ENCODE measurements around the gene TMEM243. TPM values are rescaled to one million over a fixed set of nuclear protein-coding genes. Genes with fewer than 3 reads are reported as not detected.

TMEM243 gene
- total RNA-seq, 4 donors from 2014 or later, result 8.9 to 42.2 (median 19.1) TPM

DNA sequence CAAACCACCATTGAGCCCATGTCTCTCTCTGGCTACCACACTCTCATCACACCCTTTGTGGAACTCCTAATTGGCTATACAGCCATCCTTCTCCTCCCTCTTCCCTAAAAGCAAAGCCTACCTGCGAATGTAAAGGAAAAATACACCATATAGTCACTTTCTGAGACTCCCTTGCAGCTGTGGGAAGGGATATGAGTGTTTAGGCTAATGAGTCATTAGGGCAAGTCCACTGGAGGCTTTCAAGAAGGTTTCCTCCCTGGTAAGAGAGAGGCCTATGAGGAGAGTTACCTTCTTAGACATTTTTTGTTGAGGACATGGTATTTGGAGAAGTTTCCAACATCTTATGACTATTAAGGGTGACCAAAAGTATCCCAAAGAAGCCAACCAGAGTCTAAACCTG is 4.1 kb upstream of the TMEM243 start:
- no peaks in the 10 kb centered on the region for H3K36me3 ChIP-seq
- H3K27me3 ChIP-seq, result peaks cover 0 to 7% (median 0%) of the 10 kb centered on the region in 4 donors
- DNase-seq, result no peak
- intact Hi-C loops (cut with DNase I), result no loop called here
- TF ChIP-seq, protein P1, sequence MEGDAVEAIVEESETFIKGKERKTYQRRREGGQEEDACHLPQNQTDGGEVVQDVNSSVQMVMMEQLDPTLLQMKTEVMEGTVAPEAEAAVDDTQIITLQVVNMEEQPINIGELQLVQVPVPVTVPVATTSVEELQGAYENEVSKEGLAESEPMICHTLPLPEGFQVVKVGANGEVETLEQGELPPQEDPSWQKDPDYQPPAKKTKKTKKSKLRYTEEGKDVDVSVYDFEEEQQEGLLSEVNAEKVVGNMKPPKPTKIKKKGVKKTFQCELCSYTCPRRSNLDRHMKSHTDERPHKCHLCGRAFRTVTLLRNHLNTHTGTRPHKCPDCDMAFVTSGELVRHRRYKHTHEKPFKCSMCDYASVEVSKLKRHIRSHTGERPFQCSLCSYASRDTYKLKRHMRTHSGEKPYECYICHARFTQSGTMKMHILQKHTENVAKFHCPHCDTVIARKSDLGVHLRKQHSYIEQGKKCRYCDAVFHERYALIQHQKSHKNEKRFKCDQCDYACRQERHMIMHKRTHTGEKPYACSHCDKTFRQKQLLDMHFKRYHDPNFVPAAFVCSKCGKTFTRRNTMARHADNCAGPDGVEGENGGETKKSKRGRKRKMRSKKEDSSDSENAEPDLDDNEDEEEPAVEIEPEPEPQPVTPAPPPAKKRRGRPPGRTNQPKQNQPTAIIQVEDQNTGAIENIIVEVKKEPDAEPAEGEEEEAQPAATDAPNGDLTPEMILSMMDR (IDR thresholded peaks at IDR 0.05), result no peak
- no peak for TF ChIP-seq POLR2A (IDR thresholded peaks at IDR 0.05)
- WGBS, 2 donors, result 71 to 94% methylated on average over 1 of the region's 1 CpG
- H3K27ac ChIP-seq, result no peak overlapping the region
- no peaks in the 10 kb centered on the region for H3K9me3 ChIP-seq
- no peak overlapping the region for H3K4me3 ChIP-seq
- H3K4me1 ChIP-seq, result peaks cover 0 to 18% (median 5%) of the 10 kb centered on the region in 3 donors

DNA sequence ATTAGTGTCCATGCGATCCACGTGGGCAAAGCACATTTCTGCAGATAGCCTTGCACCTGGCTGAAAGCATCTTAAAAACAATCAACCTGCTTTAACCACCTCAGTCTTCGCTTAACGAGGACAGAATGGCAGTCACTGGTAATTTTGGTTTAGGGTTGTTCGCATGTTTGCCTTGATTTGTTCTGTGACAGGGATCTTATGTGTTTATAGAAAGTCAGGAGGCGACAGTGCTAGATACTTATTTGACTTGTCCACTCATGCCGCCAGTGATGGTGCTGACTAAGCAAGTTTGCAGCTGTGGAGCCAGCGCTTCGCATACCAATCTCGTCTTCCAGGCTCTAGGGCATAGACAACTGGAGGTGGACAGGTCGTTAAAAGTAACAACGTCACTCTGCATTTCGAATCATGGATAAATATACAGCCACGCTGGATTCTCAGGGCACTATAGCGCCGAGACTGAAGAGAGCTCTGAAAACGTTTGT is 1.2 kb upstream of the TMEM243 start:
- peaks cover 0 to 7% (median 0%) of the 10 kb centered on the region in 4 donors for H3K27me3 ChIP-seq
- H3K4me3 ChIP-seq, result peak overlapping the region; percentile 66 to 95 (median 81)
- no peaks in the 10 kb centered on the region for H3K9me3 ChIP-seq
- no peaks in the 10 kb centered on the region for H3K36me3 ChIP-seq
- WGBS, 2 donors, result 7% methylated on average over 14 to 17 of the region's 17 CpGs
- H3K27ac ChIP-seq, result peak overlapping the region in 3 of 4 donors; percentile 82 to 94 (median 89)
- intact Hi-C loops (cut with DNase I), result no loop called here
- TF ChIP-seq, protein P1 (IDR thresholded peaks at IDR 0.05), result no peak
- TF ChIP-seq POLR2A (IDR thresholded peaks at IDR 0.05), result no peak
- H3K4me1 ChIP-seq, result peaks cover 0 to 44% (median 11%) of the 10 kb centered on the region in 3 donors
- no peak for DNase-seq

DNA sequence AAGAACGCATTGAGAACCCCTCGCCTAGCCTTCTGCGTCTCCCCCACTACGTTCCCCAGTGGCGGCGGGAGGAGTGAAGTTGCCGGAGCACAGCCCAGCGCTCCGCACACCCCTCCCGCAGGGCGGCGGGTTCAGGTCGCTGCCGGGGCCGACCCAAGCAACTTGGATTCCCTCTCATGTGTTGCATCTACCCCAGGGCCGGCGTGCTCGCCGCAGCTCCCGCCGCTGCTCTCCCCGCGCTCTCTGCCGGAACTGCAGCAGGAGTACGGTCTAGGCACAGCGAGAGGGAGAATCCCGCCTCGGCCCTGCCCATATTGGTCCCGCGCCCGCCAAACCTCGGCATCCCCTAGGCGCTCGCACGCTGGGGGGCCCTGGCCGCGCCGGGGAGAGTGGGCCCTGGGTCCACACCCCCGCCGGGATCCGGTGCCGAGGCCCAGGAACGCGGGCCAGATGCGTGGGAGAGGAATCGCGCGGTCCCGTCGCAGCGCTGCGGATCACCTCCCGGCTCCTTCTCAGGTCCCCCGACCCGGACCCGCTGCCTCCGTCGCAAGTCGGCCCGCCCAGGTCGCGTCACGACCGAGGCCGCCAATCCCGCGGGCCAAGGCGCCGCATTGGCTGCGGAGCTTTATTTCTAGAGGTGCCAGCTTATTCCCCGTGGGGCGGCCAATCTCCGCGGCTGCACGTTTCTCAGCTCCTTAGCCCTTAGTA is 648 bp upstream of the TMEM243 start:
- TF ChIP-seq POLR2A (IDR thresholded peaks at IDR 0.05), result peak in 3 of 4 donors; percentile 75 to 95 (median 75)
- TF ChIP-seq, protein P1 (IDR thresholded peaks at IDR 0.05), result no peak
- Histone ChIP-seq H3K4me3 (peak overlapping the region; percentile 66 to 95 (median 81)), H3K9me3 (no peaks in the 10 kb centered on the region), H3K27me3 (peaks cover 0 to 7% (median 0%) of the 10 kb centered on the region in 4 donors), H3K4me1 (peaks cover 0 to 44% (median 11%) of the 10 kb centered on the region in 3 donors), H3K27ac (peak overlapping the region; percentile 82 to 94 (median 88)), H3K36me3 (no peaks in the 10 kb centered on the region)
- DNase-seq, result no peak
- 0% methylated on average over 14 of the region's 75 CpGs for WGBS, 2 donors
- intact Hi-C loops (cut with DNase I), result no loop called here

DNA sequence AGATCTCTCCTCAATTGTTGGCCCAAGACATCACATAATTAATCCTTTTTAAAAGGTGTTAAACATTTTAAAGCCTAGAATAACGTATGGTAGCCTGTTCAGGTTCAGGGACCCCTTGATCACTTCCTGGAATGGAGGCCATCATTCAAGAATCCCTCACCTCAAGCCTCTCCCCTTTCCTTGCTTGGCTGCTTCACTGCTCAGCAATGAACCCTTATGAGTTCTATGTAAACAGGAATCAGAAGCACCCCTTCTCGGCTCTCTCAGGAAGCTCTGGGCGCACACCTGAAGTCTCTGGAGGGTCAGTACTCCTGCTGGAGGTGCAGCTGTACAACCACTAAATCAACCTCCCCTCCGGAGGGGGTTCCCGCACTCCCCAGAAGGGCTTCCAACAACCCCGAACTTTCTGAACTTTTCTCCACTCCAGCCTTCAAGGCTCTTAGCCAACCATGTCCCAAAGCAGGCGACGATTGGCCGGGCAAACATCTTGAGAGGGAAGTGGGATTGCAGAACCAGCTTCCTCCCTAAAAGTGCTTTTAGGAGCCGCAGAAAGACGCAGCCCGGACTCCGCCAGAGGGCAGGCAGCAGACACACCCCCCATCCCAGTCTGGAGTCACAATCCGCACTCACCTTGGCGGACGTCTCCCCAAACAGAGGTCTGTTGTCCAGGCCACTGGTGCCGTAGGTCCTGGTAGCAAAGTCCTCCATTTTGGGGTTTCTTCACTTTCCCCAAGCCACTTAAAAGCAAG is 562 bp downstream of the TMEM243 start:
- intact Hi-C loops (cut with DNase I), result loop anchor here (10.0 kb wide), 1 partner anchor 54 kb away; no protein-coding TSS in a partner anchor
- peak overlapping the region; percentile 82 to 94 (median 88) for H3K27ac ChIP-seq
- TF ChIP-seq, protein P1 (IDR thresholded peaks at IDR 0.05), result no peak
- TF ChIP-seq POLR2A (IDR thresholded peaks at IDR 0.05), result no peak
- DNase-seq, result no peak
- H3K36me3 ChIP-seq, result peaks cover 0 to 3% (median 0%) of the 10 kb centered on the region in 3 donors
- no peaks in the 10 kb centered on the region for H3K9me3 ChIP-seq
- H3K4me3 ChIP-seq, result peak overlapping the region; percentile 66 to 95 (median 81)
- 0 to 3% methylated on average over 11 to 14 of the region's 17 CpGs for WGBS, 2 donors
- H3K4me1 ChIP-seq, result peaks cover 0 to 55% (median 11%) of the 10 kb centered on the region in 3 donors
- peaks cover 0 to 7% (median 0%) of the 10 kb centered on the region in 4 donors for H3K27me3 ChIP-seq

Measured in esophagus squamous epithelium (tissue), 5 donors.